GM18951 (cell line): Measurements from ENCODE around the gene NTSR1.

ENCODE experiments used
- POLR2A ChIP-seq: IDR thresholded peaks from 4 replicates; pipeline ENCODE4 v1.6.1; 2011; ENCODE audit warnings: mild to moderate bottlenecking; ENCODE audit not compliant: insufficient read length, insufficient read depth; ENCODE audit errors: extremely low read depth
- in situ Hi-C: fragments of 300-500 bp; cut with MboI; formaldehyde crosslinking; loops from one replicate; pipeline ENCODE4 v1.12.0; 2022; ENCODE audit warnings: low sequenced_read_pairs, mixed read lengths, inconsistent platforms; ENCODE audit not compliant: unreplicated experiment

Gene NTSR1

DNA sequence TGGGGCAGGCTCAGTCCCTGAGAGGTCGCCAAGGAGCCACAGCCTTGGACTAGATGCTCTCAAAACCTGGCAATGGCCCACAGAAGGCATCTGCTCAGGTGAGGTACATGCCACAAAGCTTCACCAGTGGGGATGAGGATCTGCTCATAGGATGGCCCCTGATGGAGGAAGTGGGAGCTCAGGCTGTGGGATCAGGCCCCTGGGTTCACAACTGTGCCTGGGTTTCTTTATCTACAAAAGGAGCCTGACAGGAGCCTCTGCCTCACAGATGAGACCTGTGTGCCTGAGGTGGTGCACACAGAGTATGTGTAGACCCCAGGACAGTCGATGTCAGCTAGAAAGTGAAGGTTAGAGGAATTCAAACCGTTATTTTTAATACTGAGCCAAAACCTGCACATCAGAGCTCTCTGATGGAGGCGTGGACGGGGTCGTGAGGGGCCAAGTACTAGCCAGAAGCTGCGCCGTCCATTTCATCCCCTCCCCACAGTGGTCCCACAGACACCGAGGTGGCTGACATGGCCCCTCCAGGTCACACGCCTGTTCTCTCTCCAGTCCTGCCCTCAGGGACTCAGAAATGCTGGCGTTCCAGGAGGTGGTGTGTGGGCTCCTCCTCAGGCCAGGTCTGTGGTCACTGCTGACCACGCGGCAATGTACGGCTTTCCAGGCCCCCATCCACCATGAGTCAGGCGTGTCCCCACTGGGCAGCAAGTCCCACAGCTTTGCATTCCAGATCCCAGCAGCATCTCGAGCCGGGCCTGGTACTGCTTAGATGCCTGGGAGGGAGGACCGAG is 33.3 kb downstream of the NTSR1 start:
- TF ChIP-seq POLR2A, result no peak
- in situ Hi-C loops, result no loop called here

DNA sequence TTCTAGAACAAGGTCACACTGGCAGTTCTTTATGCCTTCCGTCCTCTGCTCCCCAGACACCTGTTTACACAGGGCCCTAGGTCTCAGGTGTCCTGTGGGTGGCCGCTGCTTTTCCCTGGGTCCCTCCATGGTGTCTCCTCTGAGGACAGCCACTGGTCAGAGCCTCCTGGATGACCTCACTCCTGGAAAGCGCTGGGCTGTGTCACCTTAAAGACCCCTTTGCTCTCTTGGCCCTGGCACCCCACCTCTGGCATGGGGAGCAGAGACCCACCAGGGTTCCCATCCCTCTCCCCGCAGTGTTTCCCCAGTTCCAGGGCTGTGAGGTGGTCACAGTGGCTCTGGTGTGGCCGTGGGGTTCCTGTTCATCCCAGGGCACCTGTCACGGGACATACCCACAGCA is 33.9 kb downstream of the NTSR1 start:
- TF ChIP-seq POLR2A, result no peak
- in situ Hi-C loops, result no loop called here

DNA sequence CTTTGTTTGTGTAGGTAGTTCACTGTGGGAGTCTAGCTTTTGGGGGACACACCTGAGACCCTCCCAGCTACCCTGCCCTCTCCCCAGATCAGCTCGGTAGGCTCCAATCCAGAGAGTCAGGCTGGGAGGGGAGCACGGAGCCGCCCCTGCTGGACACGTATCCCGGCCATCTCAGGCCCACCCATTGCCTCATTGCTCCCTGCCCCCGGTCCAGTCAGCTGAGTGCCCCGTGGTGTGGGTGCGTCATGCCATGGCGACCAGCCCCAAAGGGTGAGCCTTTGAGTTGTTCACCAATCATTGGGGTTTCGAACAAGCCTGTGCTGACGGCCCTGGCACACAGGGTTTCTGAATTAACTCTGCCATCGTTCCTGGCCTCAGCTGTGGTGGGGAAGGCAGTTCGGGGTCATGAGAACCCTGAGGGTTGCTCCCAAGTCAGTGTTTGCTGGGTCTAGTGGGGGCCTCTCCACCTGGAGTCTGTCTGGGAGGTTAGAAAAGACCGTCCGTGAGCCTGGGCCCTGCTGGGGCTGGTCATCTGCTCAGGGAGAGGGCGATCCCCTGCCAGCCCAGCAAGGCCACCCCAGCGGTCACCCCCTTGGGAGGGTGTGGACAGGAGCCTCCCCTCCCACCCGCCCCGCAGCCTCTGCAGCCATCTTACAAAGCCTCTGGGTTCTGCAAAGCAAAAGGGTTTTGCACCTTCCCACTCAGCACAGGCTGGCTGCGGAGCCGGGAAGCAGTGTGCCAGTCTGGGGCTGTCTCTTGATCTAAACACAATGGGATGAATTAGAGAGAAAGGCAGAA is 34.5 kb downstream of the NTSR1 start:
- in situ Hi-C loops, result no loop called here
- no peak for TF ChIP-seq POLR2A

DNA sequence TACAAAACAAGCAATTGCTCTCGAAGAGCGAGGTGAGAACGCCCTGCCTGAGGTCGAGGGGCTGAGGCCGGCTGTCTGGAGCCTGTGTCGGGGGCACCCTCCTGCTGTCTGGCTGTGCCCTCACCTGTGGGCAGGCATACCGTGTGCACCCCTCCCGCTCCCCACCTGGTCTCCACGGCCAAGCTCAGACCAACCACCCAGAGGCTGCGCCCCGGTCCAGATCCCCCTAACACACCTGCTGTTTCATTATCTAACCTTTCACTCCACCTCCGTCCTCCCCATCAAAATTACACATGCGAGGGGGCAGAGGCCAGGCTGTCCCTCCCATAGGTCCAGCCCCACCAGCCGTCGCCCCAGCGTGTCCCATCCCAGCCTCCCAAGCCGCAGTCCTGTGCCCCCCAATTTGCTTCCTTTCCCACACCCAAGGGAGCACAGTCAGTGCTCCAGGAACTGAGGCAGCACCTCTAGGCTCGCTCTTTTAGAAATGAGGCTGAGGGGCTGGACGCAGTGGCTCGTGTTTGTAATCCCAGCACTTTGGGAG is 35.2 kb downstream of the NTSR1 start:
- no peak for TF ChIP-seq POLR2A
- in situ Hi-C loops, result no loop called here

DNA sequence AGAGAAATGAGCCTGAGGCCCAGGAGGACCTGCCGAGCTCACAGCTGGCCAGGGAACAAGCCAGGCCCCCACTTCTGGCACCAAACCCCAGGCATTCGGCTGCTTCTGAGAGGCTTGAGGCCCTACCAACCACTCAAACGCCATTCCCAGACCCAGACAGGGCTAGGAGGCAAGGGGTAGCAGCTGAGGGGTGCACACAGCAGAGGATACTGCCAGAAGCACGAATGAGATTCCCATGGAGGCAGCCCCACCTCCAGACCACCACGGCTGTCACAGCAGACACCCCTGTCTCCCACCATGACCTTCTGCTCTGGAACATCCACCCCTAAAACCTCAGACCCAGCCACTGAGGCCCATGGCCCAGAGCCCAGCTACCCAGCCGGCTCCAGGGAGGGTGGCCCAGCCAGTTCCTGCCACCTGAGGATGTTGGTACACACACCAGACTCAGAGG is 36.1 kb downstream of the NTSR1 start:
- in situ Hi-C loops, result no loop called here
- no peak for TF ChIP-seq POLR2A

DNA sequence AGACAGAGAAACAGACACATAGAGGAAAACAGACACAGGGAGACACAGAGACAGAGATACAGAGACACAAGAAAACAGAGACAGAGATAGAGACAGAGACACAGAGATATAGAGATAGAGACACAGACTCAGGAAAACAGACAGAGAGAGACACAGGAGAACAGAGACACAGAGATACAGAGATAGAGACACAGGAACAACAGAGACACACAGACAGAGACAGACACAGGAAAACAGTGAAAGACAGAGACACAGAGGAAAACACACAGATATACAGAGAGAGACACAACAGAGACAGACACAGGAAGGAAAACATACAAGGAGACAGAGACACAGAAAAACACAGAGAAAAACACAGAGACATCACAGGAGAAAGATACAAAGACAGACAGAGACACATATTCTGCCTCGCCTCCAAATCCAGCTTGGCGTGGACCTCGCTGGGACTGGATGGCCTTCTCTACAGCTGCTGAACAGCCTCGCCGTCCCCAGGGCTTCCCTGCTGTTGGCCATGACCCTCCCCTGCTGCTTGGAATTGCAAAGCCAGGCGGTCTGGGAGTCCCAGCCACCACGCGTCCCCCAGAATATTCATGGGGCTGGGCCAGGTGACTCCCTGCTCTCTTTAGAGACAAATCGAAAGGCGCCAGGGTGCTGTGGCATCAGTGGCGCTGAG is 36.8 kb downstream of the NTSR1 start:
- in situ Hi-C loops, result no loop called here
- no peak for TF ChIP-seq POLR2A

DNA sequence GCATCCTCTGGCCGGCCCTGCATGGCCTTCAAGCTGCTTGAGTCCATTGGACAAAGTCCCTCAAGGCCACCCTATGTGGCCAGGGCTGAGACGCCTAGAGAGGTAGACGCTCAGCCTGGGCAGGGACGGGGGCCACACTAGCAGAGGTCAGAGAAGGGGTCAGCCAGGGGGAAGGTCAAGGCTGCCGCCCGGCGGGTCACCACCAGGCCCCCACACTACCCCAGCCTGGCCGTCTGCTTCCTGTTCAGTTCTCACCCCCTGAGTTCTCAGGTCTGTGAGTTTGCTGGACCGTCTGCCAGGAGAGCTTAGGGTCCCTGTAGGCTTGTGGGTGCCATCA is 37.3 kb downstream of the NTSR1 start:
- TF ChIP-seq POLR2A, result no peak
- in situ Hi-C loops, result no loop called here

DNA sequence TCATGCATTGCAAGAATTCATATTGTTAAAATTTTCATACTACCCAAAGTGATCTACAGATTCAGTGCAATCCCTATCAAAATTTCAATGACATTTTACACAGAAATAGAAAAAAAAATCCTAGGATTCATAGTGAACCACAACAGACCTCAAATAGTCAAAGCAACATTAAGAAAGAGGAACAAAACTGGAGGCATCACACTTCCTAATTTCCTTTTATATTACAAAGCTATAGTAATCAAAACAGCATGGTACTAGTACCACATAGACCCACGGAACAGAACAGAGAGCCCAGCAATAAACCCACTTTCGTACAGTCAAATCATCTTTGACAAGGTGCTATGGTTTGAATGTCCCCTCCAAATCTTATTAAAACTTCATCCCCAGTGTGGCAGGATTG is 39.7 kb downstream of the NTSR1 start:
- in situ Hi-C loops, result no loop called here
- no peak for TF ChIP-seq POLR2A

DNA sequence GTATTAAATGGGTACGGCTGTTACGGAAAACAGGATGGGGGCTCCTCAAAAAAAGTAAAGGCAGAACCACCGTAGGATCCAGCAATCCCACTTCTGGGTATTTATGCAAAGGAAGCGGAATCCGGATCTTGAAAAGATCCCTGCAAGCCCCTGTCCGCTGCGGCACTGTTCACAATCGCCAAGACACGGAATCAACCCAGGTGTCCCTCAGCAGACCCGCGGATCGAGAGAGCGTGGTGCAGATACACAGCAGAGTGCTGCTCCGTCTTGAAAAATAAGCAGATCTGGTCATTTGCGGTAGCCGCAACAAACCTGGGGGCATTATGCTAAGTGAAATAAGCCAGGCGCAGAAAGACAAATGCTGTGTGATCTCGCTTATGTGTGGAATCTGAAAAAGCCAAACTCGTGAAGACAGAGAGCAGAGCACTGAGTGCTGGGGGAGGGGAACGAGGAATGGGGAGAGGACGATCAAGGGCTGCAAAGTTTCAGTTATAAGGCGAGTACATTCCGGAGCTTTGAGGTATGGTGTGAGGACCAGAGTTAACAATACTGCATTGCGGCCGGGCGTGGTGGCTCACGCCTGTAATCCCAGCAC is 41.3 kb downstream of the NTSR1 start:
- no peak for TF ChIP-seq POLR2A
- in situ Hi-C loops, result no loop called here

DNA sequence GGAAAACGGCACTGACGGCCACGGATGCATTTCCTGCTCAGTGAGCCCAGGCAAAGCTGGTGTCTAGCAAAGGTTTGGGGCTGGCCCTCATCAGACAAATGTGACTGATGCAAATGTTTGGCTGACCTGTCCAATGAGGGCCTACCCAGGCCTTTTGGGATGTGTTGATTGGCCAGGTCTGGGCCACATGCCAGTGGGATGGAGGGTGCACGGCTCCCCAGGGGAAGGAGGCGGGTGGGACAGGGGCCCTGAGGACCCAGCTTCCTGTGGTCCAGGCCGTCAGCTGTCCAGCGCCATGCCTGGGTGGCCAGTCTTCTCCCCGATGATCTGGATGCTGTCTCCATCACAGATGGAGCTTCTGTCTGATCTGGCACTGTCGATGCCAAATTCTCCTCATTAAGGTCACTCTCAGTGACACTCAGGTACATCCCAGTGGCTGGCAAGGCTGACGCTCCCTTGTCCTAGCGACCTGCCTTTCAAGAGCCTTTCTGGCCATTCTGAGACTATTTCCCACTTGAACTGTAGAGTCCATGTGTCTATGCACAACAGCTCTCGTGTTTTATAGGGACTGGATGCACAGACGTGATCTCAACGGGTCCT is 43.0 kb downstream of the NTSR1 start:
- in situ Hi-C loops, result no loop called here
- TF ChIP-seq POLR2A, result no peak

DNA sequence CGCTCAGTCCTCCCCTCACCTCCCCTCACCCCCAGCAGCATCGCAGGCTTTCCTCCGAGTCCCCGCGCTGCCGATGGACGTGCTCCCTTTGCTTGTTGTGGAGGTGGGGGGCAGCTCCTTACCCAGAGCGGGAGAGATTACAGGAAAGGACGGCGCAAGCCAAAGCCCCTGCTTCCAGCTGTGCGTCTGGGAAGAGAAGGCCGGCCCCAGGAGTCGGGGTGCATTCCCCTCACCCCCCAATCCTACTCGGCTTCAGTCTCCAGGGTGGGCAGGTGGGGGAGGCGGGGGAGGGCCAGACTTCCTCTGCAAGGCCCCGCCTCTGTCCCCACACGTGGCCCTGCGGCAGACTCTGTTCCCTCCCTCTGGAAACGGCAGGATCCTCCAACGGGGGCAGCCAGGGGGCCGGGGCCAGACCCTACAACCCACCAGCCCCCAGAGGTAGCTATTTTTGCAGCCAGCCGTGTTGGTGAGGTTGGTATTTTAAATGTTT is 43.6 kb downstream of the NTSR1 start:
- in situ Hi-C loops, result no loop called here

DNA sequence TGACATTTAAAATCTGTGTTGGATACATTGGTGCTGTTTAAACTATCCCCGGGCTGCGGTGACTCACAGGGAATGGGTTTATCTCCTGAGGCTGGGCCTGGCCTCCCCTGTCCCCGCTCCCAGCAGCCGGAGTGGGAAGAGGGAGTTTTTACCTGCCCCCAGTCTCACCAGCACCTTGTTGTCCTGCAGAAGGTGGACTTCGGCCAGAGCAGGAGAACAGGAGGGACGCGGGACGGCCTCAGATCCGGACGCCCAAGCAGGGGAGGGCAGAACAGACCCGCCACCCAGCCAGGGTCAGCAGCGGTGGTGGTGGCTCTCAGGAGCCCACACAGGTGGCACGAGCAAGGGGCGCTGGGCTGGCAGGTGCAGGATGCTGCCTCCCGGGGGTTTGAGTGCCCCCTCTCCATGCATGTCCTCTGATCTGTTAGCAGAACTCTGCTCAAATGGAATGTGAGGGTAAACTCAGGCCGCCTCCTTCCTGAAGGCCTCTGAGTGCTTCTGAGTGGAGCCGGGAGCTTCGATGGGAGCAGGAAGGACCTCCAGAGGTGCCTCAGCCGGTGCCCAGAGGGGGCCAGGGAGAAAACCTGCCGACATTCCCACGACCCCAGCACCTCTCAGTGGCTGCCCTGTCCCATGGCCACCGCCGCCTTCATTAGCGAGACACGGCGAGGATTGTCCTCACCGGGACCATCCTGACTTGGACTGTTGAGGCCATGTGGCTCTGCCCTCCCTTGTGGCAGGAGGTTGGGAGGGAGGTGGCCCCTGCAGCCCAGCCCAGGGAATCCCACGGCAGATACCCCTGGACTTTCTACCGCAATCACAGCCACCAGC is 44.2 kb downstream of the NTSR1 start:
- no peak for TF ChIP-seq POLR2A
- in situ Hi-C loops, result no loop called here

More for the DNA sequence above, 43.6 kb downstream of the NTSR1 start:
- TF ChIP-seq POLR2A, result no peak
